BE2C (cell line): ENCODE data around the gene MINDY4B.
A peak's percentile ranks its signal among the peaks of the same experiment; 100 is the strongest.

Source experiments
- DNase-seq: peaks from one replicate; pipeline ENCODE4 v3.0.0-alpha.2; 2020
- H3K27me3 ChIP-seq: fragments of 250-450 bp; sonication (Bioruptor Pico); 2 replicates; pipeline ENCODE4 v1.5.1; 2020; ENCODE audit warnings: mild to moderate bottlenecking
- H3K36me3 ChIP-seq: fragments of 250-450 bp; sonication (Bioruptor Pico); 2 replicates; pipeline ENCODE4 v1.5.1; 2020; ENCODE audit warnings: mild to moderate bottlenecking
- H3K4me1 ChIP-seq: fragments of 250-450 bp; sonication (Bioruptor Pico); 2 replicates; pipeline ENCODE4 v1.5.1; 2020
- H3K4me3 ChIP-seq: 2 replicates; pipeline ENCODE4 v1.5.1; 2011; ENCODE audit warnings: low read depth, low read length
- H3K9me3 ChIP-seq: fragments of 250-450 bp; sonication (Bioruptor Pico); 2 replicates; pipeline ENCODE4 v1.5.1; 2020
- TF ChIP-seq, protein P1 (sequence below): IDR thresholded peaks from 2 replicates; pipeline ENCODE4 v1.5.1; 2012; ENCODE audit warnings: mild to moderate bottlenecking, low read depth, low read length

Gene MINDY4B

DNA sequence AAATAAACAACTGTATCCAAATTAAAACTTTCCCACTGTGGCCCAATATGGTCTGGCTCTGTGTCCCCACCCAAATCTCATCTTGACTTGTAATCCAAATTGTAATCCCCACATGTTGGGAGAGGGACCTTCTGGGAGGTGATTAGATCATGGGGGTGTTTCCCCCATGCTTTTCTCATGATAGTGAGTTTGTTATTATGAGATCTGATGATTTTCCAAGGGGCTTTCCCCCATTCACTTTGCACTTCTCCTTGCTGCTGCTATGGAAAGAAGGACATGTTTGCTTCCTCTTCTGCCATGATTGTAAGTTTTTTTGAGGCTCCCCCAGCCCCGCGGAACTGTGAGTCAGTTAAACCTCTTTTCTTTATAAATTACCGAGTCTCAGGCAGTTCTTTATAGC is 55.0 kb downstream of the MINDY4B start:
- Histone ChIP-seq H3K4me3 (no peak overlapping the region), H3K9me3 (no peaks in the 10 kb centered on the region), H3K27me3 (peaks cover 5% of the 10 kb centered on the region; the same call in 1 of the 2 replicates), H3K4me1 (no peaks in the 10 kb centered on the region), H3K36me3 (no peaks in the 10 kb centered on the region)
- DNase-seq, result no peak
- TF ChIP-seq, protein P1, sequence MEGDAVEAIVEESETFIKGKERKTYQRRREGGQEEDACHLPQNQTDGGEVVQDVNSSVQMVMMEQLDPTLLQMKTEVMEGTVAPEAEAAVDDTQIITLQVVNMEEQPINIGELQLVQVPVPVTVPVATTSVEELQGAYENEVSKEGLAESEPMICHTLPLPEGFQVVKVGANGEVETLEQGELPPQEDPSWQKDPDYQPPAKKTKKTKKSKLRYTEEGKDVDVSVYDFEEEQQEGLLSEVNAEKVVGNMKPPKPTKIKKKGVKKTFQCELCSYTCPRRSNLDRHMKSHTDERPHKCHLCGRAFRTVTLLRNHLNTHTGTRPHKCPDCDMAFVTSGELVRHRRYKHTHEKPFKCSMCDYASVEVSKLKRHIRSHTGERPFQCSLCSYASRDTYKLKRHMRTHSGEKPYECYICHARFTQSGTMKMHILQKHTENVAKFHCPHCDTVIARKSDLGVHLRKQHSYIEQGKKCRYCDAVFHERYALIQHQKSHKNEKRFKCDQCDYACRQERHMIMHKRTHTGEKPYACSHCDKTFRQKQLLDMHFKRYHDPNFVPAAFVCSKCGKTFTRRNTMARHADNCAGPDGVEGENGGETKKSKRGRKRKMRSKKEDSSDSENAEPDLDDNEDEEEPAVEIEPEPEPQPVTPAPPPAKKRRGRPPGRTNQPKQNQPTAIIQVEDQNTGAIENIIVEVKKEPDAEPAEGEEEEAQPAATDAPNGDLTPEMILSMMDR, result no peak

GRCh38 chr3:150848864-150849263 is 56.4 kb downstream of the MINDY4B start:
- Histone ChIP-seq H3K36me3 (no peaks in the 10 kb centered on the region), H3K9me3 (no peaks in the 10 kb centered on the region)

DNA sequence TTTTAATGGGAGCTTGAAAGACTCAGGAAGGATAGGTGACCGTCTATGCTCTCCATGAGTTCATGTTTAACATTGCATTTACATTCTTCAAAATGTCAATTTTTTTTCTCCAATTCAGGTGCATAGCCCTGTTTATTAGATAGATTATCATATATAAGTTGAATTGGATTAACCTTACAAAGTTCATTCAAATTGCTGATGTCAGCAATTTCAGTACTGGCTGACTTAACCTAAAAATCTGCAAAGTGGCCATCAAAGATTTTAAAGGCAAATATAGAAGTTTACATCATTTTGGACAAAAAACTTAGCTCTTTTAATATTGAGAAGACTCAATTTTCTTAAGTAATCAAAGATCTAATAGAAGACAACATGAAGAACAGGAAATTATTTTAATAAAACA is 57.8 kb downstream of the MINDY4B start:
- no peak for DNase-seq
- no peaks in the 10 kb centered on the region for H3K36me3 ChIP-seq
- H3K27me3 ChIP-seq, result peaks cover 12% of the 10 kb centered on the region

More at GRCh38 chr3:150848864-150849263, 56.4 kb downstream of the MINDY4B start:
- no peak for DNase-seq
- TF ChIP-seq, protein P1, result no peak
- Histone ChIP-seq H3K4me3 (no peak overlapping the region), H3K27me3 (peaks cover 10% of the 10 kb centered on the region; the same call in 1 of the 2 replicates), H3K4me1 (no peaks in the 10 kb centered on the region)

GRCh38 chr3:150844484-150844883 is 60.8 kb downstream of the MINDY4B start:
- no peaks in the 10 kb centered on the region for H3K9me3 ChIP-seq
- no peak for DNase-seq
- H3K4me1 ChIP-seq, result no peaks in the 10 kb centered on the region
- peaks cover 12% of the 10 kb centered on the region for H3K27me3 ChIP-seq
- no peaks in the 10 kb centered on the region for H3K36me3 ChIP-seq
- H3K4me3 ChIP-seq, result no peak overlapping the region
- TF ChIP-seq, protein P1, result no peak

More for the DNA sequence above, 57.8 kb downstream of the MINDY4B start:
- TF ChIP-seq, protein P1, result no peak
- Histone ChIP-seq H3K4me1 (no peaks in the 10 kb centered on the region), H3K4me3 (no peak overlapping the region), H3K9me3 (no peaks in the 10 kb centered on the region)

- H3K4me1 ChIP-seq, result no peaks in the 10 kb centered on the region
- no peak overlapping the region for H3K4me3 ChIP-seq
- H3K36me3 ChIP-seq, result no peaks in the 10 kb centered on the region
- TF ChIP-seq, protein P1, result no peak
- H3K9me3 ChIP-seq, result no peaks in the 10 kb centered on the region
- H3K27me3 ChIP-seq, result peaks cover 25% of the 10 kb centered on the region
- no peak for DNase-seq
Observed at GRCh38 chr3:150843241-150843640, 62.0 kb downstream of the MINDY4B start.

DNA sequence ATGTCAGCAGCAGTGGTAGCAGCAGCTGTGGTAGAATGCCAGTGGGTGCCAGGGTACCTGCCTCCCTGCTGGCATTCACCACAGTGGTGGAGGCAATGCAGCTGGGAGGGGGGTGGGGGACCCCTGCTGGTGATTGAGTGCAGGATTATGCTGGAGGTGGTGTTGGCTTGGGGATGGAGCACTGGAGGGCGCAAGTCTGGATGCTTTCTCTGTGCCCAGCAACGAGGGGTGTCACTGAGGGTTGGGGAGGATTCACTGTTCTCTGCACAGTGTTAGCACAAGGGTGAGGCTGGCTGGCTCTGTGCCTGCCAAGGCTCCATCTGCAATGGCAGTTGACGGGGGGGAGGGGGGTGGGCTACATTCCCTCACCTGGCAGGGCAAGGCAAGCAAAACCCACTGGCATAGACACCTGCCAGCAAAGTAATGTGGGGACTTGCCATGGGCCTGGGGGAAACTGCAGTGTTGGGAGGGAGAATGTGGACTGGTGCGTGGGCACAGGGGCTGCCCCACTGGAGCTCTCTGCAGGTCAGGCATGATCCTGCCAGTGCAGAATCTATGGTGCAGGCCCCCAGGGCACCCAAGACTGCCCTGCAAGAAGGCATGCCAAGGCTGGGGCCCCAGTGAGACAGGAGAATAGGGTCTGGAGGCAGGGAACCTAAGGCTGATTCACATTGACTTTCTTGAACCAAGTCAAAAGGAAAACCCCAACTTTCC is 64.3 kb downstream of the MINDY4B start:
- H3K4me1 ChIP-seq, result no peaks in the 10 kb centered on the region
- H3K9me3 ChIP-seq, result no peaks in the 10 kb centered on the region
- H3K4me3 ChIP-seq, result no peak overlapping the region
- TF ChIP-seq, protein P1, result peak; percentile 15; the same call in 1 of the 2 replicates
- H3K36me3 ChIP-seq, result no peaks in the 10 kb centered on the region
- H3K27me3 ChIP-seq, result peaks cover 31% of the 10 kb centered on the region
- DNase-seq, result no peak
